WI38 (cell line): ENCODE data around the gene MCC.

ENCODE experiments used
- H3K4me3 ChIP-seq: 2 replicates; pipeline ENCODE4 v1.5.1; 2011; ENCODE audit warnings: low read depth, mild to moderate bottlenecking, control low read depth, low read length
- CTCF ChIP-seq: IDR thresholded peaks from 2 replicates; pipeline ENCODE4 v1.5.1; 2012; ENCODE audit warnings: low read depth, mild to moderate bottlenecking, control low read depth, low read length

The MCC gene

GRCh38 chr5:113193311-113193978 lies 294.8 kb downstream of the MCC start:
- no peak for TF ChIP-seq CTCF
- H3K4me3 ChIP-seq, result no peak overlapping the region

- no peak for TF ChIP-seq CTCF
- H3K4me3 ChIP-seq, result no peak overlapping the region
These were observed 295.7 kb downstream of the MCC start for GRCh38 chr5:113192541-113192940.

- no peak for TF ChIP-seq CTCF
- no peak overlapping the region for H3K4me3 ChIP-seq
These were observed 297.9 kb downstream of the MCC start for GRCh38 chr5:113190347-113190746.

DNA sequence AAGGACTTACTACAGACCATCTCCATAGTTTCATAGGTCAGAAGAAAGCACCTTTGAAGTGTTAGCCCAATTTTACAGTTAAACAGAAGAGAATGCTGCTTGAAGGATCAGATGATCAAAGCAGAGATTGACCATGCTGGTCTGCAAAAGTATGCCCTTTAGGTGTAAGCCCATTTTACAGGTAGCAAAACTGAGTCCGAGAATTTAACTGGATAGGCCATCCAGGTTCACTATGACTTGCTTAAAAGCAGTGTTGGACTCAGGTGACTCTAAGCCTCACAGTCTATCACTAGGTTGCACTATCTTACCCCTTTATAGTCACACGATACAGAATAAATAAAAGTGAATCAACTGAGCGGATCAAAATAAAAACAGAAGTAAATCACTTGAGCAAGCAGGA lies 299.0 kb downstream of the MCC start:
- no peak for TF ChIP-seq CTCF
- H3K4me3 ChIP-seq, result no peak overlapping the region

GRCh38 chr5:113188436-113188835 lies 299.8 kb downstream of the MCC start:
- H3K4me3 ChIP-seq, result no peak overlapping the region
- TF ChIP-seq CTCF, result no peak

DNA sequence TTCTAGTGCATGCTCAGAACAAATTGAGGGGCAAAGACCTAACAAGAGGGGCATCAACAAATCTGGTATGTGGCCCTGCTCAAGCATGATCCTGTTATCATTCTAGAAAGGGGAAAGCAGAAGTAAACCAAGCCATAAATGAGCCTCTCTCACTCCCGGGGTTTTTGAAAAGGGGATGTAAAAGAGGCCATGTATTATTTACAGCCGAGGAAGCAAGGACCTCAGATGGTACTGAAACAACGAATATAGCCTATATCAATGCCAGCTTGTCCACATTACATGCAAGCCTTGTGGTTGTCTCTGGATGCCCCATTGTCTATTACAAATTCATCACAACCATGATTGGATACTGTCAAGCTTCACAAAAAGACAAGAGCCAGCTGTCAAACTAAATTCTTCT lies 300.3 kb downstream of the MCC start:
- no peak for TF ChIP-seq CTCF
- no peak overlapping the region for H3K4me3 ChIP-seq

DNA sequence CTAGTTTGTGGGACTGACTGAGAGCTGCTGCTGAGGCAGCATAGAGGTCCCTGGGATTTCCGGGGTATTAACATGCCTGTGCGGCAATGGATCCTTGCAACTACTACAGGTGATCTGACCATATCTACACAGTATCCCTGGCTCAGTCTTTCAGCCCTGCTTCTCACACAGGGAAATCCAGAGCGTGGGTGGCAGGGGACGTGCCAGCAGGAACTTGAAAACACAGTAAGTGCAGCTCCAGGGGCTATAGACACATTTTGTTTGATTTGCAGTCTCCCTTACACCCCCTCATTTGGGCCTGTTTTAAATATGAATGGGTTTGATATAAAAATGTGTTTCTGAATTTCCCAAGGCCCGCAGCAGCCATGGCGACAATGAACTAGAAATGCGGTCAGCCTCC lies 302.2 kb downstream of the MCC start:
- no peak overlapping the region for H3K4me3 ChIP-seq
- no peak for TF ChIP-seq CTCF
